Esophagus squamous epithelium (tissue), 4 donors: ENCODE results near the gene PAQR8.

Source experiments
- CTCF ChIP-seq, 6 experiments: fragments of 450-650 bp in 4 of 6; fragments of 200-600 bp in 2 of 6; sonication (generic) in 2 of 6; IDR thresholded peaks; one replicate each; pipeline ENCODE4 v1.5.1; 2016 to 2019; ENCODE audit warnings: antibody characterized with exemption in 6 of 6, mild to moderate bottlenecking in 4 of 6, moderate library complexity in 4 of 6
- POLR2A ChIP-seq, 4 donors: fragments of 450-650 bp; IDR thresholded peaks; one replicate each; pipeline ENCODE4 v1.6.1; 2017; ENCODE audit warnings: antibody characterized with exemption in 4 of 4, mild to moderate bottlenecking in 4 of 4, moderate library complexity in 3 of 4

GRCh38 chr6:52418606-52419005 lies 56.7 kb downstream of the PAQR8 start:
- TF ChIP-seq CTCF (IDR thresholded peaks at IDR 0.05) = no peak
- no peak for TF ChIP-seq POLR2A (IDR thresholded peaks at IDR 0.05)
